Activated B cell treated with CpG ODN at 0.5 μM for 24 hours (primary cell): ENCODE results near the gene ITGA7. TPM values are rescaled to one million over a fixed set of nuclear protein-coding genes. Genes with fewer than 3 reads are reported as not detected.

Experiments used
- ATAC-seq: fragments of 200-7000 bp; cut with Tn5 transposase; one replicate; pipeline ENCODE4 v1.10.0; 2021; ENCODE audit warnings: low read depth, mild to moderate bottlenecking, moderate library complexity
- CTCF ChIA-PET: fragments of 350-600 bp; sonication (Branson Sonifier 250); formaldehyde crosslinking; loops from one replicate; lab custom pipeline; 2021; ENCODE audit warnings: antibody characterized with exemption; lab: Charles Lee
- POLR2A ChIA-PET: fragments of 350-600 bp; sonication (Branson Sonifier 250); formaldehyde crosslinking; loops from one replicate; lab custom pipeline; 2021; ENCODE audit warnings: antibody characterized with exemption; lab: Charles Lee
- DNase-seq: peaks from one replicate; pipeline ENCODE4 v3.0.0; 2022
- H3K27ac Mint-ChIP-seq: one replicate; pipeline ENCODE4 v1.8.0; 2020; ENCODE audit warnings: mixed read lengths
- H3K27me3 Mint-ChIP-seq: one replicate; pipeline ENCODE4 v1.8.0; 2021; ENCODE audit warnings: mixed read lengths
- H3K36me3 Mint-ChIP-seq: one replicate; pipeline ENCODE4 v1.8.0; 2021; ENCODE audit warnings: low read depth, mixed read lengths
- H3K4me1 Mint-ChIP-seq: one replicate; pipeline ENCODE4 v1.8.0; 2021; ENCODE audit warnings: mixed read lengths
- H3K4me3 Mint-ChIP-seq: one replicate; pipeline ENCODE4 v1.8.0; 2020; ENCODE audit warnings: mild to moderate bottlenecking, mixed read lengths
- H3K9me3 Mint-ChIP-seq: one replicate; pipeline ENCODE4 v1.8.0; 2020; ENCODE audit warnings: mixed read lengths
- intact Hi-C: fragments of 100-400 bp; cut with micrococcal nuclease; formaldehyde crosslinking; loops from one replicate; pipeline ENCODE4 v1.15.1; 2024
- total RNA-seq: library from RNA; stranded (reverse); gene quantifications from 2 replicates; pipeline ENCODE4 v1.2.3, GENCODE V29; 2022
- TF ChIP-seq, protein P1 (sequence below): fragments of 200-600 bp; IDR thresholded peaks from one replicate; pipeline ENCODE4 v1.8.0; 2022; ENCODE audit warnings: antibody characterized with exemption, mild to moderate bottlenecking

Gene ITGA7
- total RNA-seq, 1 donor from 2014 or later = 1.4 TPM

DNA sequence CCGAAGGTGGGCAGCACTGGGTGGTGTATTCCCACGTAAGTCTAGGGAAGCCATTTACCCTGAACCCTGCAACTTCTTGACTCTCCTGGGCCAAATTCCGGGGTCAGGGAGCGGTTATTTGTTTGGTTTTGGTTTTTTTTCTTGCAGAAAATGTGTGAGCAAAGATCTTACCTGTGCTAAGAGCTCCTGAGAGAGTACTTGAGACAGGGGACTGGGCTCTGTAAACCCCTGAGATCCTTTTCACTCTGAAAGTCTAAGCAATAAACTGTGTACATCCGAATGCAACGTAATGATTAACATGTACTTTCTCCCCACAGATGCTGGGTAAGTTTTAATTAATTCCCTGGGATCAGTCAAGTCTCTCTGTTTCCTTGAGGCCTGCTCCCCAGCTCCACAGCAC, 49.5 kb downstream of the ITGA7 start:
- no peaks in the 10 kb centered on the region for H3K27me3 Mint-ChIP-seq
- ATAC-seq (no peak), DNase-seq (no peak)
- intact Hi-C loops = loop anchor here (5.0 to 10.0 kb wide), 2 partner anchors 666 to 1903 kb away; partner anchors contain the start of gene CISTR
- ChIA-PET POLR2A (interaction anchor here (1.6 kb wide), 1 partner anchor 24 kb away, joined by 6 read pairs; no protein-coding TSS in a partner anchor), CTCF (interaction anchor here (1.1 to 5.3 kb wide), 5 partner anchors 14 to 470 kb away, joined by 4 to 99 read pairs (median 8); no protein-coding TSS in a partner anchor)
- TF ChIP-seq, protein P1, sequence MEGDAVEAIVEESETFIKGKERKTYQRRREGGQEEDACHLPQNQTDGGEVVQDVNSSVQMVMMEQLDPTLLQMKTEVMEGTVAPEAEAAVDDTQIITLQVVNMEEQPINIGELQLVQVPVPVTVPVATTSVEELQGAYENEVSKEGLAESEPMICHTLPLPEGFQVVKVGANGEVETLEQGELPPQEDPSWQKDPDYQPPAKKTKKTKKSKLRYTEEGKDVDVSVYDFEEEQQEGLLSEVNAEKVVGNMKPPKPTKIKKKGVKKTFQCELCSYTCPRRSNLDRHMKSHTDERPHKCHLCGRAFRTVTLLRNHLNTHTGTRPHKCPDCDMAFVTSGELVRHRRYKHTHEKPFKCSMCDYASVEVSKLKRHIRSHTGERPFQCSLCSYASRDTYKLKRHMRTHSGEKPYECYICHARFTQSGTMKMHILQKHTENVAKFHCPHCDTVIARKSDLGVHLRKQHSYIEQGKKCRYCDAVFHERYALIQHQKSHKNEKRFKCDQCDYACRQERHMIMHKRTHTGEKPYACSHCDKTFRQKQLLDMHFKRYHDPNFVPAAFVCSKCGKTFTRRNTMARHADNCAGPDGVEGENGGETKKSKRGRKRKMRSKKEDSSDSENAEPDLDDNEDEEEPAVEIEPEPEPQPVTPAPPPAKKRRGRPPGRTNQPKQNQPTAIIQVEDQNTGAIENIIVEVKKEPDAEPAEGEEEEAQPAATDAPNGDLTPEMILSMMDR = no peak
- H3K27ac Mint-ChIP-seq = no peak overlapping the region
- no peaks in the 10 kb centered on the region for H3K9me3 Mint-ChIP-seq
- H3K36me3 Mint-ChIP-seq = no peaks in the 10 kb centered on the region
- no peak overlapping the region for H3K4me3 Mint-ChIP-seq
- peaks cover 3% of the 10 kb centered on the region for H3K4me1 Mint-ChIP-seq

DNA sequence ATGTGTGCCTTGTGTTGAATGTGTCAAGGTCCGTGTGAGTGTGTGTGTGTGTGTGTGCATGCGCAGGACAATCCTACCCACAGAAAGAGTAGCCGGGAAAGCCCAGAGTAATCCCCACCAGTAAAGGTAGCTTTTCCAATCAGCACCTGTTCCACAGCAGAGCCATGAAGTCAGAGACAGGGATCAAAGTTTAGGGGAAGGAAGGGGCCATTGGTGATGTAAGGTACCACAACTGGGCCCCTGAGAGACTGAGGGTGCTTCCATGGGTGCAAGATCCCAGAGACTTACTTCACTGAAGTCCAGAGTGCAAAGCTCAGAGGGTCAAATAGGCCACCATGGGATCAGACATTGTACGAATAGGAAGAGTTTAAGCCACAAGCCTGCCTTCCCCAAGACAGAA, 50.5 kb downstream of the ITGA7 start:
- H3K27me3 Mint-ChIP-seq = no peaks in the 10 kb centered on the region
- CTCF ChIA-PET = interaction anchor here (0.7 to 5.3 kb wide), 14 partner anchors 10 to 472 kb away, joined by 3 to 99 read pairs (median 5); partner anchors contain the start of gene BLOC1S1
- H3K9me3 Mint-ChIP-seq = peaks cover 3% of the 10 kb centered on the region
- no peak overlapping the region for H3K4me3 Mint-ChIP-seq
- H3K36me3 Mint-ChIP-seq = no peaks in the 10 kb centered on the region
- DNase-seq (no peak), ATAC-seq (no peak)
- no peak overlapping the region for H3K27ac Mint-ChIP-seq
- intact Hi-C loops = loop anchor here (5.0 to 10.0 kb wide), 2 partner anchors 665 to 1902 kb away; partner anchors contain the start of gene CISTR
- TF ChIP-seq, protein P1 = no peak
- H3K4me1 Mint-ChIP-seq = peaks cover 11% of the 10 kb centered on the region
- POLR2A ChIA-PET = interaction anchor here (0.8 to 2.6 kb wide), 3 partner anchors 11 to 665 kb away, joined by 3 to 15 read pairs (median 7); no protein-coding TSS in a partner anchor

GRCh38 chr12:55654511-55655214, 53.0 kb downstream of the ITGA7 start:
- Mint-ChIP-seq H3K27ac (no peak overlapping the region), H3K4me1 (peaks cover 26% of the 10 kb centered on the region), H3K4me3 (no peak overlapping the region), H3K36me3 (peaks cover 5% of the 10 kb centered on the region), H3K27me3 (no peaks in the 10 kb centered on the region), H3K9me3 (peaks cover 12% of the 10 kb centered on the region)
- ChIA-PET POLR2A (interaction anchor here (2.6 kb wide), 1 partner anchor 8 kb away, joined by 15 read pairs; no protein-coding TSS in a partner anchor), CTCF (interaction anchor here (0.6 to 5.3 kb wide), 5 partner anchors 10 to 124 kb away, joined by 3 to 99 read pairs (median 3); no protein-coding TSS in a partner anchor)
- no peak for DNase-seq
- TF ChIP-seq, protein P1 = no peak
- intact Hi-C loops = loop anchor here (5.0 to 10.0 kb wide), 2 partner anchors 662 to 1900 kb away; partner anchors contain the start of gene CISTR
- no peak for ATAC-seq

DNA sequence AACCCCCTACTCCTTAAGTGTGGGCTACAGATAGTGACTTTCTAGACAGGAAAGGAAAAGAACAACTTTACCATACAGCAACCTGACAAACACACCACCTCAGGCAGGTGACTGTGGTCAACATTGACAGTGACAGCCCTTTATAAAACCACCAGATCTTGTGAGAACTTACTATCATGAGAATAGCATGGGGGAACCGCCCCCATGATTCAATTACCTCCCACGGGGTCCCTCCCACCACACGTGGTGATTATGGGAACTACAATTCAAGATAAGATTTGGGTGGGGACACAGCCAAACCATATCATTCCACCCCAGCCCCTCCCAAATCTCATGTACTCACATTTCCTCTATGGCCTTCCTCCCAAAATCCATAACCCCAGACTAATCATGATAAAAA, 54.7 kb downstream of the ITGA7 start:
- peaks cover 5% of the 10 kb centered on the region for H3K36me3 Mint-ChIP-seq
- intact Hi-C loops = loop anchor here (10.0 kb wide), 1 partner anchor 1898 kb away; the partner anchor contains the start of gene CISTR
- TF ChIP-seq, protein P1 = no peak
- CTCF ChIA-PET = no interaction called here
- no peak for DNase-seq
- no peak overlapping the region for H3K27ac Mint-ChIP-seq
- POLR2A ChIA-PET = no interaction called here
- no peak overlapping the region for H3K4me3 Mint-ChIP-seq
- peaks cover 26% of the 10 kb centered on the region for H3K4me1 Mint-ChIP-seq
- H3K9me3 Mint-ChIP-seq = peaks cover 12% of the 10 kb centered on the region
- no peak for ATAC-seq
- H3K27me3 Mint-ChIP-seq = no peaks in the 10 kb centered on the region

DNA sequence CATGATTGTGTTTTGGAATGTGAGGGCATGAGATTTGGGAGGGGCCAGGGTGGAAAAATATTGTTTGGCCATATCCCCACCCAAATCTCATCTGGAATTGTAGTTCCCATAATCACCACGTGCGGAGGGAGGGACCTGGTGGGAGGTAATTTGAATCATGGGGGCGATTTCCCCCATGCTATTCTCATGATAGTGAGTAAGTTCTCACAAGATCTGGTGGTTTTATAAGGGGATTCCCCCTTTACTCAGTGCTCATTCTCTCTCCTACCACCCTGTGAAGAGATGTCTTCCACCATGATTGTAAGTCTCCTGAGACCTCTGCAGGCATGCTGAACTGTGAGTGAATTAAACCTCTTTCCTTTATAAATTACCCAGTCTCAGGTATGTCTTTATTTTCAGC, 55.4 kb downstream of the ITGA7 start:
- DNase-seq = no peak
- Mint-ChIP-seq H3K36me3 (peaks cover 5% of the 10 kb centered on the region), H3K27me3 (no peaks in the 10 kb centered on the region), H3K9me3 (peaks cover 12% of the 10 kb centered on the region), H3K27ac (no peak overlapping the region), H3K4me1 (peaks cover 26% of the 10 kb centered on the region), H3K4me3 (no peak overlapping the region)
- peak; percentile 72 for ATAC-seq
- CTCF ChIA-PET = no interaction called here
- TF ChIP-seq, protein P1 = no peak
- POLR2A ChIA-PET = no interaction called here
- intact Hi-C loops = loop anchor here (10.0 kb wide), 1 partner anchor 1898 kb away; the partner anchor contains the start of gene CISTR
